HG03196 (cell line): ENCODE data around the gene PHKG2.
"Not testable (repeated sequence)": the region's sequence is repeated elsewhere in the genome, so short reads cannot be mapped to it uniquely, and the experiment has no call there.

Experiments used
- ATAC-seq: cut with Tn5 transposase; IDR thresholded peaks from one replicate; pipeline ENCODE4 v1.9.1; 2021; ENCODE audit not compliant: unreplicated experiment

PHKG2 gene

GRCh38 chr16:30747799-30748633 lies at the start of gene PHKG2:
Gene PHKG2 (plus strand): TSS chr16:30748425. CDS start chr16:30748821, 396 bp downstream.
- peak; percentile 95 for ATAC-seq

GRCh38 chr16:30698816-30699614 lies 49.2 kb upstream of the PHKG2 start, which contains the start of gene SRCAP:
Gene SRCAP (plus strand): TSS chr16:30699171. CDS start chr16:30700825, 1,654 bp downstream.
- peak; percentile 23 for ATAC-seq

- no peak for ATAC-seq
Observed at GRCh38 chr16:30699615-30700099, 48.6 kb upstream of the PHKG2 start.

- no peak for ATAC-seq
Observed at GRCh38 chr16:30700491-30700890, 47.7 kb upstream of the PHKG2 start.

GRCh38 chr16:30700971-30701370 lies 47.3 kb upstream of the PHKG2 start:
- ATAC-seq: no peak

DNA sequence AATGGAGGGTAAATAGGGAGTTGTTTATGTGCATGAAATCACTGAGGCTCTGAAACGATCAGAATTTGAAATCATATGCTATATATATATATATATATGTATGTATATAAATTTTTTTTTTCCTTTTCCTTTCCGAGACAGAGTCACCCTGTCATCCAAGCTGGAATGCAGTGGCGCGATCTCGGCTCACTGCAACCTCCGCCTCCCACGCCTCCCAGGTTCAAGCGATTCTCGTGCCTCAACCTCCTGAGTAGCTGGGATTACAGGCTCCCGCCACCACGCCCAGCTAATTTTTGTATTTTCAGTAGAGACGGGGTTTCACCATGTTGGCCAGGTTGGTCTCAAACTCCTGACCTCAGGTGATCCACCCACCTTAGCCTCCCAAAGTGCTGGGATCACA lies 45.2 kb upstream of the PHKG2 start:
- not testable (repeated sequence) for ATAC-seq

- no peak for ATAC-seq
Observed at GRCh38 chr16:30703971-30704370, 44.3 kb upstream of the PHKG2 start.

DNA sequence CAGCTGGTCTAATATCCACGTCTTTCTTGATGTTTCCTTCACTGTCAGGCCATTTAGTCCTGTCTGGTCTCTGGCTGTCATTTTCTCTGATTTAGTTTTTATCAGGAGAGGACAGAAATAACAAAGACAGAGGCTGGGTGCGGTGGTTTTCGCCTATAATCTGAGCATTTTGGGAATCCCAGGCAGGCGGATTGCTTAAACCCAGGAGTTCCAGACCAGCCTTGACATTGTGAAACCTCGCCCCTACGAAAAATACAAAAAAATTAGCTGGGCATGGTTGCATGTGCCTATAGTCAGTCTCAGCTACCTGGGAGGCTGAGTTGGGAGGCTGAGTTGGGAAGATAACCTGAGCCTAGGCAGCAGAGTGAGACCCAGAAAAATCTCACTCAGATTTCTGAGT lies 42.2 kb upstream of the PHKG2 start:
- ATAC-seq: no peak

- no peak for ATAC-seq
Observed at GRCh38 chr16:30710971-30711370, 37.3 kb upstream of the PHKG2 start.

- no peak for ATAC-seq
Observed at GRCh38 chr16:30711712-30712111, 36.5 kb upstream of the PHKG2 start.

DNA sequence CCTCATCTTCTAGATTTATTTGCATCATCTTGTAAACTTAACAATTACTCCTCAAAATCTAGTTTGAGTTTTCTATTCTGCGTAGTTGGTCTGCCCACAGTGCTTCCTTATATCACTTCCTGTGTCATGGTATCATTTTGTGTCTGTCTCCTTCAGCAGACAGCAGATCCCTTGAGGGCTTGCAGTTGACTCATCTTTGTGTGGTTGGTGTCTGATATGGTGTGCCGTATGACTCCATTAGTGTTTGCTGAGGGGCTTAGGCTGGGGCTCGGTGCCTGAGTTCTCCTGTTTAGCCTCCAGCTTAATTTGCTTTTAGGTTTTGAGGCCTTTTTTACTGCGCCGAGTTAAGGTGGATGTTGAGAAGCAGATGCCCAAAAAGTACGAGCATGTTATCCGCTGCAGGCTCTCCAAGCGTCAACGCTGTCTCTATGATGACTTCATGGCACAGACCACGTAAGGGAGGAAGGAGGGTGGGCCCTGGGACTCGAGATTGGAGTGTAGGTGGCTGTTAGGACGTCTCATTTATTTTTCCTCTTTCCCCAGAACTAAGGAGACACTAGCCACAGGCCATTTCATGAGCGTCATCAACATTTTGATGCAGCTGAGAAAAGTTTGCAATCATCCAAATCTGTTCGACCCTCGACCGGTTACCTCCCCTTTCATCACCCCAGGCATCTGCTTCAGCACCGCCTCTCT lies 32.3 kb upstream of the PHKG2 start:
- no peak for ATAC-seq

GRCh38 chr16:30720086-30720485 lies 28.1 kb upstream of the PHKG2 start:
- no peak for ATAC-seq

GRCh38 chr16:30720694-30721093 lies 27.5 kb upstream of the PHKG2 start:
- no peak for ATAC-seq

DNA sequence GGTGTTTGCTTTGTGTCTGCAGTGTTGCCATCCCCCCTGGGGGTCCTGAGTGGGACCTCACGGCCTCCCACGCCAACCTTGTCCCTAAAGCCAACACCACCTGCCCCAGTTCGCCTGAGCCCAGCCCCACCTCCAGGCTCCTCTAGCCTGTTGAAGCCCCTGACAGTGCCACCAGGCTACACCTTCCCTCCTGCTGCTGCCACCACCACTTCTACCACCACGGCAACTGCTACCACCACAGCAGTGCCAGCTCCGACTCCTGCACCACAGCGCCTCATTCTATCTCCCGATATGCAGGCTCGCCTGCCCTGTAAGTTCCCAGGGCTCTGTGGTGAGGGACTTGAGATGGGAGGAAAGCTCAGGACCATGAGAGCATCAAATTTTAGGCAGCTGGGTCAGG lies 27.1 kb upstream of the PHKG2 start:
- ATAC-seq: no peak

DNA sequence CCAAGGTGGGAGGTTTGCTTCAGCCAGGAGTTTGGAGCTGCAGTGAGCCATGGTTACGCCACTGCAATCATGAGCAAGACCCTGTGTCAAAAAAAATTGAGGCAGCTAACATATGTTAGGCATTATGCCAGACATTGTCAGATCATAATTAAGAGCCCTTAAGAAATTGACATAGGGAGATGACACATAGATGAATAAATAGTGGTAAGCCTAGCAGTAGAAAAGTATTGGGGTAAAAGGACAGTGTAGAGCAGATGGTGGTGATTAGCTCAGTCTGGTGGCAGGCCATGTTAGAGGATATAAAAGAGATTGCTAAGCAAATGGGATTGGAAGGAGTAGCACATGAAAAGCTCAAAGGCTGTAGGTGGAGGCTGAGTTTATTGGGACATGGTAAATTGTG lies 26.6 kb upstream of the PHKG2 start:
- no peak for ATAC-seq

DNA sequence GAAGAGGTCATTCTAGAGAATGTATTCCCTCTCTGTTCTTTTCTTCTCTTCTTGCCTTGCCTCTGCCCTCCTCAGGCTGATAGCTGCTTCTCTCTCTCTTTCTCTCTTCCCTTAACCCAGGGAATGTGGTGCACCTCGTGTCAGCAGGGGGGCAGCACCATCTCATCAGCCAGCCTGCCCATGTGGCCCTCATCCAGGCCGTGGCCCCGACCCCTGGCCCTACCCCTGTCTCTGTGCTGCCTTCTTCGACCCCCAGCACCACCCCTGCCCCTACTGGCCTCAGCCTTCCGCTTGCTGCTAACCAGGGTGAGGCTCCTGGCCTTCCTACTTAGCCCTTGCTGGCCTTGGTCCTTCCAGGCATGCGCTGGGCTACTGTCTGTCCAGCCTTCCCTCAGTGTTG lies 25.8 kb upstream of the PHKG2 start:
- no peak for ATAC-seq

- no peak for ATAC-seq
Observed at GRCh38 chr16:30722916-30723315, 25.3 kb upstream of the PHKG2 start.

- no peak for ATAC-seq
Observed at GRCh38 chr16:30723725-30724355, 24.4 kb upstream of the PHKG2 start.

DNA sequence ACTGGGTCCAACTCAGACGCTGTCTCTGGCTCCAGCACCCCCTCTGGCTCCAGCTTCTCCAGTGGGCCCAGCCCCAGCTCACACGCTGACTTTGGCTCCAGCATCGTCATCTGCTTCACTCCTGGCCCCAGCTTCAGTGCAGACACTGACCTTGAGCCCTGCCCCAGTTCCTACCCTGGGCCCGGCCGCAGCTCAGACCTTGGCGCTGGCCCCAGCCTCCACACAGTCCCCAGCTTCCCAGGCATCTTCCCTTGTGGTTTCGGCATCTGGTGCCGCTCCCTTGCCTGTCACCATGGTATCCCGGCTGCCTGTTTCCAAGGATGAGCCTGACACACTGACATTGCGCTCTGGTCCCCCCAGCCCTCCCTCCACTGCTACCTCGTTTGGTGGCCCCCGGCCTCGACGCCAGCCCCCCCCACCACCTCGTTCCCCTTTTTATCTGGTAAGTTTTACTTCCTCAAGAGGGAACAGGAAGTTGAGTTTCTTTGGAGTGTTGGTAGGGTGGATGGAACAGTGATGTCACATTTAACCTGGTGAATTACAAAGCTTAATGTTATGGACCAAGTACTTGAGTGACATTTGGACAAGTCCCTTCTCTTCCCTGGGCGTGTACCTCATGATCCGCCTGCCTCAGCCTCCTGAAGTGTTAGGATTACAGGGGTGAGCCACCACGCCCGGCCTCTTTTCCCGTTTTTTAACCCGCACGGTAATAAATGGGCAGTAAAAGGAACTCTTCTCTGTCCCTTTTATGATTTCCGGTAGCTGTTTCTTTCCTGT lies 23.4 kb upstream of the PHKG2 start:
- ATAC-seq: no peak

GRCh38 chr16:30725418-30725792 lies 22.8 kb upstream of the PHKG2 start:
- no peak for ATAC-seq
